ENCODE measurements around the gene PNO1. TPM values are rescaled to one million over a fixed set of nuclear protein-coding genes. Genes with fewer than 3 reads are reported as not detected.
A peak's percentile ranks its signal among the peaks of the same experiment; 100 is the strongest.
"Not testable (repeated sequence)": the region's sequence is repeated elsewhere in the genome, so short reads cannot be mapped to it uniquely, and the experiment has no call there.

Gene PNO1
- total RNA-seq: 13.2 TPM in 2 replicates

DNA sequence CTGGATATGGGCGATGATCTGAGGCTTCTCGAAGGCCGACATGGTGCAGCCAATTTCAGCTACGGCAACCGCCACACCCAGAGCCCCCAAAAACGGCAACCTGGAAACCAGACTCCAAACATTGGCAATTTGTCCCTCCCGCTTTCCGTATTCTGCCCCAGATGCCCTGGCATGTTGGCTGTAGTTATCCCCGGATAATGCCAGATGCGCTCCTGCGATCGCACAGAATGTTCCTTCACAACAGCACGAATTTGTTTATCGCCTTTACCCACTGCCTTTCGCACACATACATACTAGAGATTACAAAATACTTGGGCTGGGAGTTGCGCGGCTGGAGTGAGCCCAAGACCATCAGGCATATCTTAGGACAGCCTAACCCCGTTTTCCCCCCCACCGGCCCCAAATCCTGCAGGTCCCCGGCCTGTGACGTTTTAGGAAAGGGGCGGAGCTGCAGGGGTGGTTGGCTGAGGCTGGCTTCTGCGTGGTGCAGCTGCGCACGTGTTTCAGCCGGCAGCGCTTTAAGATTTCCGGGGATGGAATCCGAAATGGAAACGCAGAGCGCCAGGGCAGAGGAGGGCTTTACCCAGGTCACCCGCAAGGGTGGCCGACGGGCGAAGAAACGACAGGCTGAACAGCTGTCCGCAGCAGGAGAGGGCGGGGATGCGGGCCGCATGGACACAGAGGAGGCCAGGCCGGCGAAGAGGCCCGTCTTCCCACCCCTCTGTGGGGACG, at the start of gene PNO1:
TSS of gene PNO1 (plus strand) at position 487 of the 732 bp plus-strand sequence. CDS start at position 534, 47 bp downstream.
- peak; percentile 3 for TF ChIP-seq CTCF (IDR thresholded peaks at IDR 0.05; ENCODE audit: insufficient read depth, low read length, severe bottlenecking)
- no peak for FAIRE-seq
- Histone ChIP-seq H3K36me3 (ENCODE audit: control insufficient read depth, insufficient read depth, low read length) (peaks cover 7% of the 10 kb centered on the region), H3K27me3 (ENCODE audit: control insufficient read depth, insufficient read depth, low read length) (no peaks in the 10 kb centered on the region), H3K4me3 (ENCODE audit: low read depth, low read length) (peak within 1 kb of the TSS; percentile 63)
- DNase-seq (ENCODE audit: low read depth): peak; percentile 85

- no peak for DNase-seq (ENCODE audit: low read depth)
- H3K27me3 ChIP-seq (ENCODE audit: control insufficient read depth, insufficient read depth, low read length): no peaks in the 10 kb centered on the region
- no peak for FAIRE-seq
- H3K4me3 ChIP-seq (ENCODE audit: low read depth, low read length): no peak overlapping the region
- no peaks in the 10 kb centered on the region for H3K36me3 ChIP-seq (ENCODE audit: control insufficient read depth, insufficient read depth, low read length)
- no peak for TF ChIP-seq CTCF (IDR thresholded peaks at IDR 0.05; ENCODE audit: insufficient read depth, low read length, severe bottlenecking)
Measured at GRCh38 chr2:68108120-68108519, 49.6 kb upstream of the PNO1 start.

DNA sequence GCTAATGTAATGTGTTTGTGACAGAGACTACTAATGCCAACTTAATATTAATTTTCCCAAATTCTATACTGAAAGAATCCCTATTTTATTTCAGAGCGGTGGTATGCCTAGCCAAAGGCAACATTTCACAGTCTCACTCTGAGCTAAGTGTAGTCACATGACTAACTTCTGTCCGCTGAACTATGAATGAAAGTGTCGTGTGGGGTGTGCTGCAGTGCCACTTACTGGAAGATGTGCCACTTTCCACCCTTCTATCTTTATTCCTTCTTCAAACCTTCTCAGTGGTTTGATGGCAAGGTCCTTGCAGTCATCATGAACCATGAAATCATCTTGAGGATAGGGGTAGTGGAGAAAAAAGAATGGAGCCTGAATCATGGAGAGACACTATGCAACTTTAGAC, 47.6 kb upstream of the PNO1 start:
- no peak for TF ChIP-seq CTCF (IDR thresholded peaks at IDR 0.05; ENCODE audit: insufficient read depth, low read length, severe bottlenecking)
- no peak for FAIRE-seq
- Histone ChIP-seq H3K27me3 (ENCODE audit: control insufficient read depth, insufficient read depth, low read length) (peaks cover 2% of the 10 kb centered on the region), H3K36me3 (ENCODE audit: control insufficient read depth, insufficient read depth, low read length) (no peaks in the 10 kb centered on the region), H3K4me3 (ENCODE audit: low read depth, low read length) (no peak overlapping the region)
- DNase-seq (ENCODE audit: low read depth): no peak

DNA sequence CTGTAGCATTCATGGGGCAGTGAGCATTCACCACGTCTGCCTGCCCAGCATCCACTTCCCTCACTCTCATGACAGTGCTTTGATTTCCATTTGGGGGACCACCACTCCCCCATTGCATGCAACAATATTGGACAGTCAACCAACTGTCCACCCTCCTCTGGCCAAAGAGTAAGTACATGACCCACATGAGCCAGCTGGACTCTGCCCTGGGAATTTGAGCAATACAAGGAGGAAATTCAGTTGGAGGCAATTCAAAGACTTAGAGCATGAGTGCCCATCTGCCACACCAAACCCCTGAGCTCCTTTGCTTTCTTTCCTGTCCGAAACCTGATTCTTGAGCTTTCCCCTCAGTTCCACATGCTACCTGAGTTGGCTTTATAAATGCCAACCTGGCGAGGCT, 41.7 kb upstream of the PNO1 start:
- H3K36me3 ChIP-seq (ENCODE audit: control insufficient read depth, insufficient read depth, low read length): no peaks in the 10 kb centered on the region
- DNase-seq (ENCODE audit: low read depth) (no peak), FAIRE-seq (no peak)
- H3K27me3 ChIP-seq (ENCODE audit: control insufficient read depth, insufficient read depth, low read length): peaks cover 2% of the 10 kb centered on the region
- no peak overlapping the region for H3K4me3 ChIP-seq (ENCODE audit: low read depth, low read length)
- TF ChIP-seq CTCF (IDR thresholded peaks at IDR 0.05; ENCODE audit: insufficient read depth, low read length, severe bottlenecking): no peak

- DNase-seq (ENCODE audit: low read depth); H3K4me3 ChIP-seq (ENCODE audit: low read depth, low read length); H3K27me3 ChIP-seq (ENCODE audit: control insufficient read depth, insufficient read depth, low read length); H3K36me3 ChIP-seq (ENCODE audit: control insufficient read depth, insufficient read depth, low read length); FAIRE-seq: not testable (repeated sequence)
Measured at GRCh38 chr2:68117922-68118321, 39.8 kb upstream of the PNO1 start.

DNA sequence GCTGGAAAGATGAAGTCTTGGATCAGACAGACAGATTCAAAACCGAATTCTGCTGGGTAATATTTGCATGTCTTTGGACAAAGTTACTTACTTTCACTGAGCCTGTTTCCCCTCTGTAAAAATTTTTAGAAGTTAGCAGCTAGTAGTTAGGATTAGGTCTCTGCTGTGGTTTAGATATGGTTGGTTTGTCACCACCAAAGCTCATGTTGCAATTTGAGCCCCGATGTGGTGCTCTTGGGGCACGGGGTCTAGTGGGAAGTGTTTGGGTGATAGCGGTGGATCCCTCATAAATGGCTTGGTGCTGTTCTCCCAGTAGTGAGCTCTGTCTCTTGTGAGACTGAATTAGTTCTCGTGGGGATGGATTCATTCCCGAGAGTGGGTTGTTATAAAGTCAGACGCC, 38.9 kb upstream of the PNO1 start:
- H3K4me3 ChIP-seq (ENCODE audit: low read depth, low read length): no peak overlapping the region
- no peaks in the 10 kb centered on the region for H3K36me3 ChIP-seq (ENCODE audit: control insufficient read depth, insufficient read depth, low read length)
- DNase-seq (ENCODE audit: low read depth): no peak
- peaks cover 2% of the 10 kb centered on the region for H3K27me3 ChIP-seq (ENCODE audit: control insufficient read depth, insufficient read depth, low read length)
- TF ChIP-seq CTCF (IDR thresholded peaks at IDR 0.05; ENCODE audit: insufficient read depth, low read length, severe bottlenecking): no peak
- FAIRE-seq: no peak
